ENCODE results near the gene ACVR1B. TPM values are rescaled to one million over a fixed set of nuclear protein-coding genes. Genes with fewer than 3 reads are reported as not detected.

ACVR1B gene
- total and polyA plus RNA-seq, 3 experiments from 2014 or later = 1.3 to 8.7 (median 7.8) TPM

GRCh38 chr12:51922146-51922545 is 29.4 kb upstream of the ACVR1B start:
- Histone ChIP-seq H3K36me3 (ENCODE audit: insufficient read depth, low read length) (no peaks in the 10 kb centered on the region), H3K4me3 (ENCODE audit: low read length) (no peak overlapping the region), H3K4me1 (ENCODE audit: insufficient read depth, low read length) (no peaks in the 10 kb centered on the region), H3K27ac (ENCODE audit: low read depth, low read length) (no peak overlapping the region), H3K27me3 (ENCODE audit: insufficient read depth, low read length, poor library complexity, severe bottlenecking) (no peaks in the 10 kb centered on the region), H3K9me3 (ENCODE audit: low read length) (no peaks in the 10 kb centered on the region)
- H3K36me3 Mint-ChIP-seq = no peaks in the 10 kb centered on the region
- no peak overlapping the region for H3K4me3 Mint-ChIP-seq
- H3K9me3 Mint-ChIP-seq = no peaks in the 10 kb centered on the region
- DNase-seq = no peak
- H3K27me3 Mint-ChIP-seq = peaks cover 0 to 7% of the 10 kb centered on the region in 2 donors
- POLR2A ChIA-PET = no interaction called here
- CTCF ChIA-PET = interaction anchor here (1.0 to 2.7 kb wide), 8 partner anchors 10 to 98 kb away, joined by 3 to 15 read pairs (median 5); no protein-coding TSS in a partner anchor
- no peak overlapping the region for H3K27ac Mint-ChIP-seq
- peaks cover 0 to 6% (median 2%) of the 10 kb centered on the region in 3 donors for H3K4me1 Mint-ChIP-seq

- H3K9me3 Mint-ChIP-seq = no peaks in the 10 kb centered on the region
- no peak for DNase-seq
- H3K4me3 ChIP-seq (ENCODE audit: low read length) = no peak overlapping the region
- no peaks in the 10 kb centered on the region for H3K36me3 Mint-ChIP-seq
- H3K27me3 ChIP-seq (ENCODE audit: insufficient read depth, low read length, poor library complexity, severe bottlenecking) = no peaks in the 10 kb centered on the region
- H3K27ac ChIP-seq (ENCODE audit: low read depth, low read length) = no peak overlapping the region
- no peaks in the 10 kb centered on the region for H3K9me3 ChIP-seq (ENCODE audit: low read length)
- H3K4me3 Mint-ChIP-seq = no peak overlapping the region
- peaks cover 0 to 6% (median 2%) of the 10 kb centered on the region in 3 donors for H3K4me1 Mint-ChIP-seq
- POLR2A ChIA-PET = no interaction called here
- CTCF ChIA-PET = interaction anchor here (0.8 to 2.7 kb wide), 14 partner anchors 11 to 302 kb away, joined by 3 to 15 read pairs (median 3); partner anchors contain the start of gene ACVRL1
- peaks cover 0 to 7% of the 10 kb centered on the region in 2 donors for H3K27me3 Mint-ChIP-seq
- no peak overlapping the region for H3K27ac Mint-ChIP-seq
- no peaks in the 10 kb centered on the region for H3K36me3 ChIP-seq (ENCODE audit: insufficient read depth, low read length)
- no peaks in the 10 kb centered on the region for H3K4me1 ChIP-seq (ENCODE audit: insufficient read depth, low read length)
Observed at GRCh38 chr12:51922762-51923505, 28.6 kb upstream of the ACVR1B start.

- POLR2A ChIA-PET = no interaction called here
- no peaks in the 10 kb centered on the region for H3K9me3 Mint-ChIP-seq
- no peaks in the 10 kb centered on the region for H3K4me1 ChIP-seq (ENCODE audit: insufficient read depth, low read length)
- DNase-seq = peak; percentile 21 to 61 (median 37)
- H3K4me3 Mint-ChIP-seq = peak overlapping the region in 3 of 7 donors; percentile 40 to 68 (median 53)
- peaks cover 0 to 7% of the 10 kb centered on the region in 2 donors for H3K27me3 Mint-ChIP-seq
- H3K9me3 ChIP-seq (ENCODE audit: low read length) = no peaks in the 10 kb centered on the region
- H3K27ac Mint-ChIP-seq = no peak overlapping the region
- no peaks in the 10 kb centered on the region for H3K27me3 ChIP-seq (ENCODE audit: insufficient read depth, low read length, poor library complexity, severe bottlenecking)
- no peak overlapping the region for H3K4me3 ChIP-seq (ENCODE audit: low read length)
- no peak overlapping the region for H3K27ac ChIP-seq (ENCODE audit: low read depth, low read length)
- CTCF ChIA-PET = interaction anchor here (0.5 to 2.7 kb wide), 14 partner anchors 11 to 905 kb away, joined by 3 to 15 read pairs (median 4); partner anchors contain the start of gene ACVRL1
- H3K4me1 Mint-ChIP-seq = peaks cover 0 to 6% (median 2%) of the 10 kb centered on the region in 3 donors
- H3K36me3 ChIP-seq (ENCODE audit: insufficient read depth, low read length) = no peaks in the 10 kb centered on the region
- H3K36me3 Mint-ChIP-seq = no peaks in the 10 kb centered on the region
Observed at GRCh38 chr12:51923506-51924365, 27.8 kb upstream of the ACVR1B start.

- H3K4me3 Mint-ChIP-seq = no peak overlapping the region
Observed at GRCh38 chr12:51924551-51925319, 26.8 kb upstream of the ACVR1B start.

GRCh38 chr12:51925346-51926063 is 26.0 kb upstream of the ACVR1B start:
- ChIA-PET POLR2A (no interaction called here), CTCF (interaction anchor here (1.0 to 1.3 kb wide), 2 partner anchors 55 to 100 kb away, joined by 3 read pairs; no protein-coding TSS in a partner anchor)
- Mint-ChIP-seq H3K4me1 (peaks cover 0 to 6% (median 2%) of the 10 kb centered on the region in 3 donors), H3K9me3 (no peaks in the 10 kb centered on the region), H3K4me3 (no peak overlapping the region), H3K27me3 (peaks cover 0 to 7% of the 10 kb centered on the region in 2 donors), H3K36me3 (no peaks in the 10 kb centered on the region), H3K27ac (peak overlapping the region in 2 of 8 donors; percentile 49 to 50)
- Histone ChIP-seq H3K36me3 (ENCODE audit: insufficient read depth, low read length) (no peaks in the 10 kb centered on the region), H3K27me3 (ENCODE audit: insufficient read depth, low read length, poor library complexity, severe bottlenecking) (no peaks in the 10 kb centered on the region), H3K9me3 (ENCODE audit: low read length) (no peaks in the 10 kb centered on the region), H3K27ac (ENCODE audit: low read depth, low read length) (peak overlapping the region; percentile 20), H3K4me1 (ENCODE audit: insufficient read depth, low read length) (no peaks in the 10 kb centered on the region), H3K4me3 (ENCODE audit: low read length) (no peak overlapping the region)
- no peak for DNase-seq

More at GRCh38 chr12:51924551-51925319, 26.8 kb upstream of the ACVR1B start:
- H3K9me3 Mint-ChIP-seq = no peaks in the 10 kb centered on the region
- Histone ChIP-seq H3K9me3 (ENCODE audit: low read length) (no peaks in the 10 kb centered on the region), H3K27ac (ENCODE audit: low read depth, low read length) (no peak overlapping the region), H3K4me3 (ENCODE audit: low read length) (no peak overlapping the region), H3K27me3 (ENCODE audit: insufficient read depth, low read length, poor library complexity, severe bottlenecking) (no peaks in the 10 kb centered on the region), H3K4me1 (ENCODE audit: insufficient read depth, low read length) (no peaks in the 10 kb centered on the region), H3K36me3 (ENCODE audit: insufficient read depth, low read length) (no peaks in the 10 kb centered on the region)
- CTCF ChIA-PET = interaction anchor here (0.5 to 2.7 kb wide), 3 partner anchors 52 to 906 kb away, joined by 3 to 6 read pairs (median 4); no protein-coding TSS in a partner anchor
- POLR2A ChIA-PET = no interaction called here
- H3K36me3 Mint-ChIP-seq = no peaks in the 10 kb centered on the region
- H3K27me3 Mint-ChIP-seq = peaks cover 0 to 7% of the 10 kb centered on the region in 2 donors
- peaks cover 0 to 6% (median 2%) of the 10 kb centered on the region in 3 donors for H3K4me1 Mint-ChIP-seq
- no peak for DNase-seq
- peak overlapping the region in 1 of 8 donors; percentile 75 for H3K27ac Mint-ChIP-seq

- POLR2A ChIA-PET = no interaction called here
- Mint-ChIP-seq H3K4me1 (peaks cover 0 to 6% (median 2%) of the 10 kb centered on the region in 3 donors), H3K27ac (peak overlapping the region in 1 of 8 donors; percentile 95), H3K36me3 (no peaks in the 10 kb centered on the region), H3K27me3 (peaks cover 0 to 7% of the 10 kb centered on the region in 2 donors), H3K9me3 (no peaks in the 10 kb centered on the region), H3K4me3 (no peak overlapping the region)
- Histone ChIP-seq H3K9me3 (ENCODE audit: low read length) (no peaks in the 10 kb centered on the region), H3K4me1 (ENCODE audit: insufficient read depth, low read length) (no peaks in the 10 kb centered on the region), H3K4me3 (ENCODE audit: low read length) (no peak overlapping the region), H3K27me3 (ENCODE audit: insufficient read depth, low read length, poor library complexity, severe bottlenecking) (no peaks in the 10 kb centered on the region), H3K27ac (ENCODE audit: low read depth, low read length) (peak overlapping the region; percentile 20), H3K36me3 (ENCODE audit: insufficient read depth, low read length) (no peaks in the 10 kb centered on the region)
- CTCF ChIA-PET = interaction anchor here (0.9 to 1.6 kb wide), 4 partner anchors 11 to 99 kb away, joined by 3 to 6 read pairs (median 3); no protein-coding TSS in a partner anchor
- no peak for DNase-seq
Observed at GRCh38 chr12:51926064-51926632, 25.4 kb upstream of the ACVR1B start.

- peak; percentile 13 to 58 (median 24) for DNase-seq
- Mint-ChIP-seq H3K27me3 (peaks cover 0 to 7% of the 10 kb centered on the region in 2 donors), H3K27ac (no peak overlapping the region), H3K9me3 (no peaks in the 10 kb centered on the region), H3K36me3 (no peaks in the 10 kb centered on the region), H3K4me1 (peaks cover 0 to 6% (median 2%) of the 10 kb centered on the region in 3 donors), H3K4me3 (no peak overlapping the region)
- H3K36me3 ChIP-seq (ENCODE audit: insufficient read depth, low read length) = no peaks in the 10 kb centered on the region
- no peaks in the 10 kb centered on the region for H3K27me3 ChIP-seq (ENCODE audit: insufficient read depth, low read length, poor library complexity, severe bottlenecking)
- no peak overlapping the region for H3K27ac ChIP-seq (ENCODE audit: low read depth, low read length)
- CTCF ChIA-PET = interaction anchor here (0.9 to 1.6 kb wide), 5 partner anchors 11 to 98 kb away, joined by 3 to 6 read pairs (median 3); no protein-coding TSS in a partner anchor
- H3K4me3 ChIP-seq (ENCODE audit: low read length) = no peak overlapping the region
- POLR2A ChIA-PET = no interaction called here
- H3K9me3 ChIP-seq (ENCODE audit: low read length) = no peaks in the 10 kb centered on the region
- no peaks in the 10 kb centered on the region for H3K4me1 ChIP-seq (ENCODE audit: insufficient read depth, low read length)
Observed at GRCh38 chr12:51926718-51927117, 24.8 kb upstream of the ACVR1B start.
